ENCODE data around the gene KIRREL3.

The KIRREL3 gene

DNA sequence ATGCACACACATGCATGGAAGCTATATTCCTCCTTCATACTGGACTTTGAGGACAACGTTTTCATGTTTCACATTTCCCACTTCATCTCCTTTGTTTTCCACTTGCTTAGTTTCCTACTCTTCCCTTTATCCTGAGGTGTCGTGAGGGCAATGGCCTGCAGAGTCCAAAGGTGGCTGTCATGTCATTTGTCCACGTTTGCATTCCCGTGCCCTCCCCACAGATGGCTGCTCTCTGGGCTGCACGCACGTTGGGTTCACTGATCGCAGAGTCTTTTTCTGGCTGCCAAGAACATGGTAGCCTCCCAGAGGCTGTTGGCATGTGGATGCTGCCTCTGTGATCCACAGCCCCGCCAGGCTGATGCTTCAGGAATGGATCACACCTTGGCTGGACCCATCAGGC, 389.1 kb downstream of the KIRREL3 start:
- Histone ChIP-seq H3K9me3 (ENCODE audit: control insufficient read depth, insufficient read depth, low read length) (no peaks in the 10 kb centered on the region), H3K4me1 (ENCODE audit: insufficient read depth, low read length) (peaks cover 19% of the 10 kb centered on the region; the same call in 1 of the 2 replicates), H3K36me3 (ENCODE audit: insufficient read depth, low read length) (no peaks in the 10 kb centered on the region)

GRCh38 chr11:126608658-126609057, 391.9 kb downstream of the KIRREL3 start:
- H3K9me3 ChIP-seq (ENCODE audit: control insufficient read depth, insufficient read depth, low read length) = no peaks in the 10 kb centered on the region
- H3K4me1 ChIP-seq (ENCODE audit: insufficient read depth, low read length) = peaks cover 19% of the 10 kb centered on the region; the same call in 1 of the 2 replicates
- H3K9ac ChIP-seq (ENCODE audit: low read depth, low read length) = no peak overlapping the region
- H3K36me3 ChIP-seq (ENCODE audit: insufficient read depth, low read length) = no peaks in the 10 kb centered on the region

More for the DNA sequence above, 389.1 kb downstream of the KIRREL3 start:
- no peak overlapping the region for H3K9ac ChIP-seq (ENCODE audit: low read depth, low read length)

DNA sequence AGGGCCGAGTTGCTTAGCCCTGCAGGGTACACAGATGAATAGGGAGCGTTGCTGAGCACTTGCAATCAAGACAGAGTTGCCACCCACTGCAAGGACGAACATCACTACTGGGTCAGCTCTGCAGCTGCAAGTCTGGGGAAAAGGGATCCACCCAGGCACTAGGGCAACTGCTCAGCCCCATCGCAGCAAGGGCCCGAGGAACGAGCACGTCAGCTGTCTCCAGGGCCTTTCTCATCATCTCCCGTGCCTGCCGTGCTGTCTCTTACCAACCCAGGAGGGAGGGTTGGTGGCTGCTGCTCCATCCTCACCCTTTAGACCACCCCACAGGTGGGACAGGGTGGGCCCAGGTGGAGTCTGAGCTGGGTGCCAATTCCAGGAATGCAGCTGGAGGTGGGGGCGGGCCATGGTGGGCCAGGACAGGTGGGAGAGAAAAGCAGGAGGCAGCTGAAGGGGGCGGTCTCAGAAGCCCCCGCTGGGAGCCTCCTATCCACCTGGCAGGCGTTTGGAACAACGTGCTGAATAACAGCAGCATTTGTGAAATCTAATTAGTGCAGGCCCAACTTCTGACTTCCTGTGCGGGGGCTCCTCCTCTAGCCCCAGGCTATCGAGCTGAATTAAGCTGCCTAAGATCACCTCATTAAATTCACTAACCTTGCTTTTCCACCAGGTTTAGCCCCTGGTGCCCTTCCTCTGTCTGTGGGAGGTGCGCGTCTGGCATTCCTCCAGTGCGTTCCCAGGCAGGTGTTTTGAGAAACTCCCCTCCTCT, 392.6 kb downstream of the KIRREL3 start:
- H3K36me3 ChIP-seq (ENCODE audit: insufficient read depth, low read length) = no peaks in the 10 kb centered on the region
- H3K9me3 ChIP-seq (ENCODE audit: control insufficient read depth, insufficient read depth, low read length) = no peaks in the 10 kb centered on the region
- H3K4me1 ChIP-seq (ENCODE audit: insufficient read depth, low read length) = peaks cover 19% of the 10 kb centered on the region; the same call in 1 of the 2 replicates
- H3K9ac ChIP-seq (ENCODE audit: low read depth, low read length) = peak overlapping the region; percentile 22; the same call in 1 of the 2 replicates

DNA sequence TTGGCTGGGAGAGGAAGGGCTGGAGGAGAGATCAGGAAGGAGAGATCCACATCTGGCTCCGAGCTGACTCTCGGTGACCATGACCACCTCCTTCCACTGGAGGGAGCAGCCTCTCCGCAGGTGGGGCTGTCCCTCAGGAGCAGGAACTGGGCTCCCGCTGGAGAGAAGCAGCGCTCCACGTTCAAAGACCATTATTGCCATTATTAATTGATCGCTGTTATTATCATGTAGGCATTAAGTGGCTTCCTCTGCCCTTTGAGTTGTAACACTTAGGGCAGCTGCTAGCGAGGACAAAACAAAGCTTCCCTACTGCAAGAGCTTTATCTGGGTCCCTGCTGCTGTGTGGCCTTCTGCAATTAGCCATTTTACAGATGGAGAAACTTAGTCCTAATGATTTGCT, 393.2 kb downstream of the KIRREL3 start:
- H3K9me3 ChIP-seq (ENCODE audit: control insufficient read depth, insufficient read depth, low read length) = no peaks in the 10 kb centered on the region
- peak overlapping the region; percentile 22; the same call in 1 of the 2 replicates for H3K9ac ChIP-seq (ENCODE audit: low read depth, low read length)
- H3K4me1 ChIP-seq (ENCODE audit: insufficient read depth, low read length) = peaks cover 19% of the 10 kb centered on the region; the same call in 1 of the 2 replicates

GRCh38 chr11:126606484-126606883, 394.1 kb downstream of the KIRREL3 start:
- no peak overlapping the region for H3K9ac ChIP-seq (ENCODE audit: low read depth, low read length)
- H3K36me3 ChIP-seq (ENCODE audit: insufficient read depth, low read length) = no peaks in the 10 kb centered on the region
- H3K9me3 ChIP-seq (ENCODE audit: control insufficient read depth, insufficient read depth, low read length) = no peaks in the 10 kb centered on the region
- H3K4me1 ChIP-seq (ENCODE audit: insufficient read depth, low read length) = peaks cover 27% of the 10 kb centered on the region

More for the DNA sequence above, 393.2 kb downstream of the KIRREL3 start:
- no peaks in the 10 kb centered on the region for H3K36me3 ChIP-seq (ENCODE audit: insufficient read depth, low read length)

- Histone ChIP-seq H3K4me1 (ENCODE audit: insufficient read depth, low read length) (peaks cover 38% of the 10 kb centered on the region), H3K36me3 (ENCODE audit: insufficient read depth, low read length) (no peaks in the 10 kb centered on the region), H3K9ac (ENCODE audit: low read depth, low read length) (no peak overlapping the region), H3K9me3 (ENCODE audit: control insufficient read depth, insufficient read depth, low read length) (no peaks in the 10 kb centered on the region)
Measured at GRCh38 chr11:126604461-126604860, 396.1 kb downstream of the KIRREL3 start.

- Histone ChIP-seq H3K36me3 (ENCODE audit: insufficient read depth, low read length) (no peaks in the 10 kb centered on the region), H3K4me1 (ENCODE audit: insufficient read depth, low read length) (peaks cover 33% of the 10 kb centered on the region), H3K9me3 (ENCODE audit: control insufficient read depth, insufficient read depth, low read length) (no peaks in the 10 kb centered on the region), H3K9ac (ENCODE audit: low read depth, low read length) (no peak overlapping the region)
Measured at GRCh38 chr11:126603486-126603885, 397.1 kb downstream of the KIRREL3 start.

- Histone ChIP-seq H3K36me3 (ENCODE audit: insufficient read depth, low read length) (no peaks in the 10 kb centered on the region), H3K9ac (ENCODE audit: low read depth, low read length) (no peak overlapping the region), H3K4me1 (ENCODE audit: insufficient read depth, low read length) (peaks cover 28% of the 10 kb centered on the region)
Measured at GRCh38 chr11:126602993-126603392, 397.6 kb downstream of the KIRREL3 start.

DNA sequence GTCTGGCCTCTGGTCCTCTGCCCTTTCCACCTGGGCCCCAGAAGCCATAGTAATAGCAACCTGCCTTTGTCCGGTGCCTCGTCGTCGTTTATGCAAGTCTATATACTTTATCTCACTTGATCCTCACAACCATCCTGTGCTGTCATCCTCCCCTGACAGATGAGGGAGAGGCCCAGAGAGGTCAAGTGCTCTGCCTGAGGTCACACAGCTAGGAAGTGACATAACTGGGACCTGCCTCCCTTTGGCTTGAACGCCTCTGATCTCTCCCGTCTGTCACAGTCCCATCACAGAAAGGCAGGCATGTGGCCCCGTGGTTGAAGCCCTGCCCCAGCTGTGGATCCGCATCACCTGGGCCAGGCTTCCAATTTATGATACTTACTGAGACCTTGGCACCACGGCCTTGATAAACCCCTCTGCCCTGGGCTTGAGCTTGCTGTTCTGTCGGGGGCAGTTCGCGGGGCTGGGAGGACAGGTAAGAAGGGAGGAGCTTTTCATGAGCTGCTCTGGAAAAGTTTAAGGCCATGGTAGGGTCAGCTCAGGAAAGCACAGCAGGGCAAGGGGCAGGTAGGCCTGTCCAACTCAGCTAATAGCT, 398.1 kb downstream of the KIRREL3 start:
- Histone ChIP-seq H3K9ac (ENCODE audit: low read depth, low read length) (no peak overlapping the region), H3K4me1 (ENCODE audit: insufficient read depth, low read length) (peaks cover 24% of the 10 kb centered on the region), H3K36me3 (ENCODE audit: insufficient read depth, low read length) (no peaks in the 10 kb centered on the region), H3K9me3 (ENCODE audit: control insufficient read depth, insufficient read depth, low read length) (no peaks in the 10 kb centered on the region)

More at GRCh38 chr11:126602993-126603392, 397.6 kb downstream of the KIRREL3 start:
- H3K9me3 ChIP-seq (ENCODE audit: control insufficient read depth, insufficient read depth, low read length) = no peaks in the 10 kb centered on the region

DNA sequence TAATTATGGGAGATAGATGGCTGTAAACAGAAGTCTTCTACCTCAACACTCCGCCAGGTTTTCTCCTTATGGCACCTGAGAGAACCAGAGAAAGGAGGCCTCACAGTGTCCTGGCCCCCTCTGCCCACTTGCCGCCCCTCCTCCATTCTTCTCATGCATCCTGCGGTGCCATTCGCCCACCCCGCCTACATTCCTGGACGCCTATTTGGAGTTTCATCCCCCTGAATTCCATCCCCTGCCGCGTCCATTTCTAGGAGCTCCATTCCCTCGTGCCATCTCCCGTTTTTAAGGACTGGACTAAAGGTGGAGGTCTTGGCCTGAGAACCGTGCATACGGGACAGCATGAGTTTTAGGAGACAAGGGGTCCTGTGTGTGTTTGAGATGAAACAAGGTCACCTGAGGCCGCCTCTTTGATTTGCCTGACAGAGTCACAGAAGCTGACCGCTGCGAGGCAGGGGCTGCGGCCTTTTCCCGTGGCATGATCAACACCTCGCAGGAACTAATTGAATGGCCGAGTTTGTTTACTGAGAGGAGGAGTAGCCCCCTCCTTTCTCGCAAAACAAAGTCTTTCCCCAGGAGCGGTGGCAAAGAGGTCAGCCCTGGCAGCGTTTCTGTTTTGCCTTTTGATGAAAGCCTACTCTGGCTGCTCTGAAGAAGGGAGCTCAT, 398.9 kb downstream of the KIRREL3 start:
- H3K9me3 ChIP-seq (ENCODE audit: control insufficient read depth, insufficient read depth, low read length) = no peaks in the 10 kb centered on the region
- H3K36me3 ChIP-seq (ENCODE audit: insufficient read depth, low read length) = no peaks in the 10 kb centered on the region
- no peak overlapping the region for H3K9ac ChIP-seq (ENCODE audit: low read depth, low read length)
- peaks cover 19% of the 10 kb centered on the region for H3K4me1 ChIP-seq (ENCODE audit: insufficient read depth, low read length)

GRCh38 chr11:126601136-126601535, 399.4 kb downstream of the KIRREL3 start:
- H3K36me3 ChIP-seq (ENCODE audit: insufficient read depth, low read length) = no peaks in the 10 kb centered on the region
- no peak overlapping the region for H3K9ac ChIP-seq (ENCODE audit: low read depth, low read length)
- H3K9me3 ChIP-seq (ENCODE audit: control insufficient read depth, insufficient read depth, low read length) = no peaks in the 10 kb centered on the region
- peaks cover 19% of the 10 kb centered on the region for H3K4me1 ChIP-seq (ENCODE audit: insufficient read depth, low read length)

DNA sequence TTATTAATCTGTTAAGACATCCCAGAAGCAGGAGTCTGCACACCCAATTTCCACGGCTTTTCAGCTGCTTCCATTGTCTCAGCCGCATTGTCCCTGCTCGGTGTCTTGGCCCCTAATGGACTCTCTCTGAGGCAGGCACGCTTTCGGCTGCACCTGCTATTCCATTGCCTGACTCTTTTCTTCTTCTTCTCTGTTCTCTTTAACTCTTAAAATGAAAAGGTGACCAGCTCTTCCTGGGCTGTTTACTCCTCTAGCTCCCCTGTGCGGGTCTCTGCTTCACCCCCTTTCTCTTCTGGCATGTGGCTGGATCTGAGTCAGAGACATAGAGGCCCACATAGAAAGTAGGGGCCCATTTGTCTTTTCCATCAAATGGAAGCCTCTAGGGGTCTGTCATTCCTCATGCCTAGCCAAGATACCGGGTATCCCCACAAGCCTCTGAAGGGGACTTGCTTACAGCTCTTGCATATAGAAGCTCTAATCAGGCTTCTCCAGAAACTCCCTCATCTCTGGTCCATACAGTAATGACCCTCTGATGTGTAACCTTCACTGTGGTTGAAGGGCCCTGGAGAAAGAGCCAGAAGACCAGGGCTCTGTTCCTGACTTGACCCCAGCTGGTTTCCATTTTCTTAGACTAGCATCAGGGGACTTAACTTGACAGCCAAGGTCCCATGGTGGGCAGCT, 401.2 kb downstream of the KIRREL3 start:
- Histone ChIP-seq H3K4me1 (ENCODE audit: insufficient read depth, low read length) (peaks cover 19% of the 10 kb centered on the region), H3K9me3 (ENCODE audit: control insufficient read depth, insufficient read depth, low read length) (no peaks in the 10 kb centered on the region), H3K36me3 (ENCODE audit: insufficient read depth, low read length) (no peaks in the 10 kb centered on the region), H3K9ac (ENCODE audit: low read depth, low read length) (no peak overlapping the region)

GRCh38 chr11:126598344-126599216, 402.0 kb downstream of the KIRREL3 start:
- Histone ChIP-seq H3K36me3 (ENCODE audit: insufficient read depth, low read length) (no peaks in the 10 kb centered on the region), H3K9ac (ENCODE audit: low read depth, low read length) (no peak overlapping the region), H3K4me1 (ENCODE audit: insufficient read depth, low read length) (peaks cover 19% of the 10 kb centered on the region), H3K9me3 (ENCODE audit: control insufficient read depth, insufficient read depth, low read length) (no peaks in the 10 kb centered on the region)
